Mononuclear cell (primary cell): ENCODE data around the gene SERPINA9. TPM values are rescaled to one million over a fixed set of nuclear protein-coding genes. Genes with fewer than 3 reads are reported as not detected.

Experiments used
- H3K27me3 ChIP-seq: 2 replicates; pipeline ENCODE4 v1.6.0; 2011; ENCODE audit warnings: low read length, control low read depth; ENCODE audit not compliant: insufficient read depth
- H3K4me1 ChIP-seq: 2 replicates; pipeline ENCODE4 v1.5.1; 2011; ENCODE audit warnings: mild to moderate bottlenecking, low read length, control low read depth; ENCODE audit not compliant: insufficient read depth
- H3K4me3 ChIP-seq: 2 replicates; pipeline ENCODE4 v1.5.1; 2011; ENCODE audit warnings: mild to moderate bottlenecking, low read length, moderate library complexity
- H3K9me3 ChIP-seq: 2 replicates; pipeline ENCODE4 v1.5.1; 2011; ENCODE audit warnings: low read depth, mild to moderate bottlenecking, control low read depth, low read length
- total RNA-seq: library from RNA; depleted of rRNA; stranded (reverse); fragments of >200 nt; gene quantifications from one replicate; pipeline ENCODE4 v1.2.3, GENCODE V29; 2012

SERPINA9 gene
- total RNA-seq, 1 donor: not detected

GRCh38 chr14:94480809-94481208 lies 4.8 kb upstream of the SERPINA9 start:
- H3K9me3 ChIP-seq: no peaks in the 10 kb centered on the region
- no peak overlapping the region for H3K4me3 ChIP-seq
- H3K4me1 ChIP-seq: no peaks in the 10 kb centered on the region
- H3K27me3 ChIP-seq: no peaks in the 10 kb centered on the region

DNA sequence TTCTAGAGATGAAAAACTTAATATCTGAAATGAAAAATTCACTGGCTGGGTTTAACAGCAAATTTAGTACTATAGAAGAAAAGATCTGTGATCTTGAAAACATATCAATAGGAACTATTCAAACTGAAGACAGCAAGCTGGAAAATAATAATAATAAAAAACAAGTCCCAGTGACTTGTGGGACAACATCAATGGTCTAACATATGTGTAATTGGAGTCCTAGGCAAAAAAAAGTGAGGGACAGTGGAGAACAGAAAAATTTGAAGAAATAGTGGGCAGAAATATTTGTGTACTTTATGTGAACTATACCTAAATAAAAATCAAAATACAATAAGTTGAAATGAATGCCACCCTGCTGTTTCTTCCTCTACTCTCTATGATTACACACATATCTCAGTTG lies 2.4 kb upstream of the SERPINA9 start:
- Histone ChIP-seq H3K4me3 (no peak overlapping the region), H3K27me3 (no peaks in the 10 kb centered on the region), H3K4me1 (no peaks in the 10 kb centered on the region), H3K9me3 (no peaks in the 10 kb centered on the region)

DNA sequence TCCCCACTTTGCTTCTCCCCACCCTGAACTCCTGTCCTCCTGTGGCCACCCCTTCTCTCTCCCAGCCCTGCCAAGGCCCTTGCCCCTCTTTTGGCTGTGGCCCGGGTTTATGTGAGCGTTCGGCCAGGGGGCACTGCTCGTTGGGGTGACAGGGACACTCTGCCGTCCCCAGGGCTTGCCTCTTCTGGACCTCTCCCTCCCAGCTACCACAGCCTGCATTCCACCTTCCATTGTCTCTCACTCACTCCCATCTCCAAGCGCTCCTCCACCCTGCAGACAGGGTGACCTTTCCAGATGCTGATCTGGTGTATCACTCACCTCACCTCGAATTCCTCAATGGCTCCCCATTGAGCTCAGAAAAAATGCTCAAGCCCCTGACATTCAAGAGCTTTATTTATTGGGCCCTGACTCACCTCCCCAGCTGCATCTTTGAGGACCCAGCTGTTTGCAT lies 1.4 kb downstream of the SERPINA9 start:
- no peaks in the 10 kb centered on the region for H3K4me1 ChIP-seq

GRCh38 chr14:94473666-94474410 lies 2.2 kb downstream of the SERPINA9 start:
- Histone ChIP-seq H3K4me3 (no peak overlapping the region), H3K4me1 (no peaks in the 10 kb centered on the region), H3K9me3 (no peaks in the 10 kb centered on the region), H3K27me3 (no peaks in the 10 kb centered on the region)

More for the DNA sequence above, 1.4 kb downstream of the SERPINA9 start:
- H3K27me3 ChIP-seq: no peaks in the 10 kb centered on the region
- H3K9me3 ChIP-seq: no peaks in the 10 kb centered on the region
- H3K4me3 ChIP-seq: no peak overlapping the region

DNA sequence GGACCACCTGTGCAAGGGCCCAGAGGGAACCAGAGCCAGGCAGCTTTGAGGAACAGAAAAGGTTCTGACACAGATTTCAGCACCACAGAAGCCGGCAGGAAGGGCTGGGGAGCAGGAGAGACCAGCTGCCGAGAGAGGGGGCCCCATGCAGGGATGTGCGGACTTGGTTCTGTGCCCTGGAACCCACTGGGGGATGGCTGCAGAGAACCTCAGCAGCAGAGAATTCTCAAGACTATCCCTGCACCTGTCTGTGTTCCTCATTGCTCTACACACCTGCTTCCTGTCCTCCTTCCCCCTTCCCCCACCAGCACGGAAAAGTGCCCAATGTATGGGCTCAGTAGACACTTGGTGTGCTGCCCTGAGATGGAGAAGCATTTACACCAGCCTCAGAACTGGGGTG lies 3.2 kb downstream of the SERPINA9 start:
- H3K27me3 ChIP-seq: no peaks in the 10 kb centered on the region
- H3K4me1 ChIP-seq: no peaks in the 10 kb centered on the region
- no peak overlapping the region for H3K4me3 ChIP-seq
- H3K9me3 ChIP-seq: no peaks in the 10 kb centered on the region

- Histone ChIP-seq H3K27me3 (no peaks in the 10 kb centered on the region), H3K4me1 (no peaks in the 10 kb centered on the region), H3K9me3 (no peaks in the 10 kb centered on the region), H3K4me3 (no peak overlapping the region)
These were observed 5.0 kb downstream of the SERPINA9 start for GRCh38 chr14:94471045-94471444.

- Histone ChIP-seq H3K4me1 (no peaks in the 10 kb centered on the region), H3K9me3 (no peaks in the 10 kb centered on the region), H3K4me3 (no peak overlapping the region), H3K27me3 (no peaks in the 10 kb centered on the region)
These were observed 5.7 kb downstream of the SERPINA9 start for GRCh38 chr14:94470311-94470710.

GRCh38 chr14:94469261-94469660 lies 6.7 kb downstream of the SERPINA9 start:
- Histone ChIP-seq H3K27me3 (no peaks in the 10 kb centered on the region), H3K4me3 (no peak overlapping the region), H3K9me3 (peaks cover 5% of the 10 kb centered on the region), H3K4me1 (no peaks in the 10 kb centered on the region)

GRCh38 chr14:94467728-94468520 lies 8.1 kb downstream of the SERPINA9 start:
- Histone ChIP-seq H3K4me1 (no peaks in the 10 kb centered on the region), H3K4me3 (no peak overlapping the region), H3K27me3 (no peaks in the 10 kb centered on the region), H3K9me3 (peaks cover 5% of the 10 kb centered on the region)

- H3K27me3 ChIP-seq: no peaks in the 10 kb centered on the region
- H3K4me1 ChIP-seq: no peaks in the 10 kb centered on the region
- H3K4me3 ChIP-seq: no peak overlapping the region
- peaks cover 5% of the 10 kb centered on the region for H3K9me3 ChIP-seq
These were observed 9.2 kb downstream of the SERPINA9 start for GRCh38 chr14:94466706-94467370.

GRCh38 chr14:94465042-94465441 lies 11.0 kb downstream of the SERPINA9 start:
- Histone ChIP-seq H3K4me1 (no peaks in the 10 kb centered on the region), H3K9me3 (peaks cover 5% of the 10 kb centered on the region), H3K4me3 (no peak overlapping the region), H3K27me3 (no peaks in the 10 kb centered on the region)

- Histone ChIP-seq H3K9me3 (peaks cover 5% of the 10 kb centered on the region), H3K4me3 (no peak overlapping the region), H3K27me3 (no peaks in the 10 kb centered on the region), H3K4me1 (no peaks in the 10 kb centered on the region)
These were observed 11.7 kb downstream of the SERPINA9 start for GRCh38 chr14:94464290-94464689.

DNA sequence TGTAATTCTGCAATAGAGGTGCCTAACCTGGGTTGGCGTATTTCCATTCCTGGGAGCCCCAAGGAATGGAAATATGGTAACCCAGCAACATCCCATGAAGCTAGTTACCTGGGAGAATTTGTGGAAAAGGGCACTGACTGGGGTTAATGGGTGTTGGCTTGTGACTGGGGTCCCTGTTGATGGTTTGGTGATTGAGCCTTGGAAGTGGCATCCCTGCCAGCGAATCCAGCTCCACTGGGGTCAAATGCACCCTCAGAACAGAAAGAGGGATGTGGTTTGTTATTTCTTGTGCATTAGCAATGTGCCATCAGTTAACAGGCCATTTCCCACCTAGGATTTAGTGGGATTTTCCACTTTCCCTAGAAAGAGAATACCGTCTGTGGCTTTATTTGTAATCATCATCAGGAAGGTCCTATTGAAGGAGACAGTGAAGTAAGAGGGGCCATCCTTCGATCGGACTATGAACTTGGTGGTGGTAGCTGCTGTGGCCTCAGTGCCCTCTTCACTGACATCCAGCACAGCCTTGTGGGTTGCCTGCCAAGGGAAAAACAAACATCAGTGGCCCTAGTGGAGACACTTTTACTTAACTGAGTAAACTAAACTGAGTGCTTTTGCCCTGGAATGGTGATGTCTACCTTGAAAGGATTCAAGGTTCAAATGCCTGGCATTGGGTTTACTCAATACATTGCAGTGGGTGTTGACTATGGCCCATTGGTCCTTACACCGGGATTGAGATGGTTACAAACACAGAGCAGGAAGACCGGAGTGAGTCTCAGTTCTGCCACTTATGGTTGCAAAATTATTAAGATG lies 13.0 kb downstream of the SERPINA9 start:
- Histone ChIP-seq H3K4me1 (no peaks in the 10 kb centered on the region), H3K4me3 (no peak overlapping the region), H3K27me3 (no peaks in the 10 kb centered on the region), H3K9me3 (peaks cover 5% of the 10 kb centered on the region)

GRCh38 chr14:94462219-94462551 lies 13.8 kb downstream of the SERPINA9 start:
- Histone ChIP-seq H3K27me3 (no peaks in the 10 kb centered on the region), H3K4me3 (no peak overlapping the region), H3K4me1 (no peaks in the 10 kb centered on the region), H3K9me3 (peaks cover 5% of the 10 kb centered on the region)
